ENCODE results near the gene ASPHD2.
"Not testable (repeated sequence)": the region's sequence is repeated elsewhere in the genome, so short reads cannot be mapped to it uniquely, and the experiment has no call there.

ASPHD2 gene

GRCh38 chr22:26430600-26430999, 1.5 kb downstream of the ASPHD2 start:
- Mint-ChIP-seq H3K36me3 (peaks cover 17% of the 10 kb centered on the region), H3K4me1 (peaks cover 62% of the 10 kb centered on the region), H3K27me3 (peaks cover 14% of the 10 kb centered on the region), H3K9me3 (no peaks in the 10 kb centered on the region), H3K4me3 (peak overlapping the region; percentile 84), H3K27ac (peak overlapping the region; percentile 81)
- DNase-seq: no peak
- CTCF ChIA-PET: interaction anchor here (0.8 to 2.7 kb wide), 6 partner anchors 10 to 235 kb away, joined by 3 to 13 read pairs (median 4); no protein-coding TSS in a partner anchor

GRCh38 chr22:26431261-26431995, 2.4 kb downstream of the ASPHD2 start:
- peak overlapping the region; percentile 84 for H3K4me3 Mint-ChIP-seq
- peaks cover 7% of the 10 kb centered on the region for H3K27me3 Mint-ChIP-seq
- H3K4me1 Mint-ChIP-seq: peaks cover 71% of the 10 kb centered on the region
- CTCF ChIA-PET: interaction anchor here (0.8 to 2.7 kb wide), 6 partner anchors 10 to 234 kb away, joined by 3 to 13 read pairs (median 3); no protein-coding TSS in a partner anchor
- peaks cover 23% of the 10 kb centered on the region for H3K36me3 Mint-ChIP-seq
- peak overlapping the region; percentile 81 for H3K27ac Mint-ChIP-seq
- no peak for DNase-seq
- H3K9me3 Mint-ChIP-seq: no peaks in the 10 kb centered on the region

- Mint-ChIP-seq H3K9me3 (no peaks in the 10 kb centered on the region), H3K27ac (peak overlapping the region; percentile 24), H3K36me3 (peaks cover 27% of the 10 kb centered on the region), H3K4me3 (no peak overlapping the region), H3K4me1 (peaks cover 70% of the 10 kb centered on the region), H3K27me3 (no peaks in the 10 kb centered on the region)
- DNase-seq: no peak
- CTCF ChIA-PET: no interaction called here
Observed at GRCh38 chr22:26432619-26433311, 3.7 kb downstream of the ASPHD2 start.

- DNase-seq: no peak
- no peaks in the 10 kb centered on the region for H3K27me3 Mint-ChIP-seq
- H3K4me3 Mint-ChIP-seq: no peak overlapping the region
- H3K27ac Mint-ChIP-seq: no peak overlapping the region
- peaks cover 60% of the 10 kb centered on the region for H3K4me1 Mint-ChIP-seq
- no peaks in the 10 kb centered on the region for H3K9me3 Mint-ChIP-seq
- H3K36me3 Mint-ChIP-seq: peaks cover 26% of the 10 kb centered on the region
- CTCF ChIA-PET: no interaction called here
Observed at GRCh38 chr22:26433805-26434204, 4.7 kb downstream of the ASPHD2 start.

- H3K4me3 Mint-ChIP-seq: no peak overlapping the region
- no peaks in the 10 kb centered on the region for H3K27me3 Mint-ChIP-seq
- H3K4me1 Mint-ChIP-seq: peaks cover 52% of the 10 kb centered on the region
- CTCF ChIA-PET: interaction anchor here (1.1 to 1.5 kb wide), 2 partner anchors 11 to 16 kb away, joined by 3 to 4 read pairs; no protein-coding TSS in a partner anchor
- H3K36me3 Mint-ChIP-seq: peaks cover 26% of the 10 kb centered on the region
- no peak for DNase-seq
- no peak overlapping the region for H3K27ac Mint-ChIP-seq
- no peaks in the 10 kb centered on the region for H3K9me3 Mint-ChIP-seq
Observed at GRCh38 chr22:26435327-26436093, 6.5 kb downstream of the ASPHD2 start.

- no peak overlapping the region for H3K27ac Mint-ChIP-seq
- H3K27me3 Mint-ChIP-seq: no peaks in the 10 kb centered on the region
- no peak overlapping the region for H3K4me3 Mint-ChIP-seq
- no peaks in the 10 kb centered on the region for H3K9me3 Mint-ChIP-seq
- CTCF ChIA-PET: interaction anchor here (2.0 kb wide), 1 partner anchor 24 kb away, joined by 8 read pairs; no protein-coding TSS in a partner anchor
- peaks cover 24% of the 10 kb centered on the region for H3K36me3 Mint-ChIP-seq
- peaks cover 37% of the 10 kb centered on the region for H3K4me1 Mint-ChIP-seq
- no peak for DNase-seq
Observed at GRCh38 chr22:26436903-26437515, 7.9 kb downstream of the ASPHD2 start.

GRCh38 chr22:26437694-26438392, 8.8 kb downstream of the ASPHD2 start:
- no peaks in the 10 kb centered on the region for H3K27me3 Mint-ChIP-seq
- H3K36me3 Mint-ChIP-seq: peaks cover 24% of the 10 kb centered on the region
- H3K9me3 Mint-ChIP-seq: no peaks in the 10 kb centered on the region
- H3K4me3 Mint-ChIP-seq: no peak overlapping the region
- DNase-seq: no peak
- CTCF ChIA-PET: interaction anchor here (1.0 to 2.0 kb wide), 2 partner anchors 23 to 41 kb away, joined by 4 to 8 read pairs; no protein-coding TSS in a partner anchor
- peaks cover 31% of the 10 kb centered on the region for H3K4me1 Mint-ChIP-seq
- H3K27ac Mint-ChIP-seq: peak overlapping the region; percentile 63

- H3K4me3 Mint-ChIP-seq, H3K27me3 Mint-ChIP-seq, DNase-seq, H3K9me3 Mint-ChIP-seq: not testable (repeated sequence)
- Mint-ChIP-seq H3K27ac (peak overlapping the region; percentile 58), H3K36me3 (peaks cover 24% of the 10 kb centered on the region), H3K4me1 (peaks cover 27% of the 10 kb centered on the region)
- CTCF ChIA-PET: interaction anchor here (1.0 kb wide), 1 partner anchor 40 kb away, joined by 4 read pairs; no protein-coding TSS in a partner anchor
Observed at GRCh38 chr22:26438776-26439175, 9.7 kb downstream of the ASPHD2 start.

GRCh38 chr22:26439559-26439958, 10.5 kb downstream of the ASPHD2 start:
- CTCF ChIA-PET: interaction anchor here (1.1 kb wide), 1 partner anchor 64 kb away, joined by 3 read pairs; no protein-coding TSS in a partner anchor
- peaks cover 27% of the 10 kb centered on the region for H3K4me1 Mint-ChIP-seq
- H3K36me3 Mint-ChIP-seq: peaks cover 21% of the 10 kb centered on the region
- no peak for DNase-seq
- no peaks in the 10 kb centered on the region for H3K27me3 Mint-ChIP-seq
- H3K4me3 Mint-ChIP-seq: no peak overlapping the region
- H3K27ac Mint-ChIP-seq: no peak overlapping the region
- no peaks in the 10 kb centered on the region for H3K9me3 Mint-ChIP-seq

GRCh38 chr22:26442086-26442756, 13.2 kb downstream of the ASPHD2 start:
- H3K4me1 Mint-ChIP-seq: peaks cover 4% of the 10 kb centered on the region
- H3K36me3 Mint-ChIP-seq: peaks cover 6% of the 10 kb centered on the region
- no peaks in the 10 kb centered on the region for H3K27me3 Mint-ChIP-seq
- no peak for DNase-seq
- CTCF ChIA-PET: interaction anchor here (0.6 to 1.5 kb wide), 2 partner anchors 19 to 74 kb away, joined by 3 to 6 read pairs; no protein-coding TSS in a partner anchor
- H3K4me3 Mint-ChIP-seq: no peak overlapping the region
- H3K27ac Mint-ChIP-seq: no peak overlapping the region
- H3K9me3 Mint-ChIP-seq: no peaks in the 10 kb centered on the region

GRCh38 chr22:26443901-26444690, 15.0 kb downstream of the ASPHD2 start:
- no peak for DNase-seq
- CTCF ChIA-PET: interaction anchor here (0.8 to 1.5 kb wide), 2 partner anchors 17 to 19 kb away, joined by 3 to 6 read pairs; no protein-coding TSS in a partner anchor
- Mint-ChIP-seq H3K4me3 (no peak overlapping the region), H3K9me3 (no peaks in the 10 kb centered on the region), H3K27me3 (no peaks in the 10 kb centered on the region), H3K36me3 (peaks cover 4% of the 10 kb centered on the region), H3K4me1 (peaks cover 2% of the 10 kb centered on the region), H3K27ac (no peak overlapping the region)

- no peak for DNase-seq
- H3K4me1 Mint-ChIP-seq: peaks cover 2% of the 10 kb centered on the region
- H3K27ac Mint-ChIP-seq: no peak overlapping the region
- H3K4me3 Mint-ChIP-seq: no peak overlapping the region
- CTCF ChIA-PET: no interaction called here
- no peaks in the 10 kb centered on the region for H3K9me3 Mint-ChIP-seq
- H3K27me3 Mint-ChIP-seq: no peaks in the 10 kb centered on the region
- H3K36me3 Mint-ChIP-seq: peaks cover 4% of the 10 kb centered on the region
Observed at GRCh38 chr22:26444777-26445176, 15.7 kb downstream of the ASPHD2 start.

Measured in activated naive CD4-positive, alpha-beta T cell treated with anti-CD3 and anti-CD28 coated beads, Interleukin-2, amount 10 ng/mL, durations not matched to agents 7 days and 5 days (primary cell).